Left ventricle myocardium superior (tissue), 1 donor: ENCODE results near the gene UBE2E3. TPM values are rescaled to one million over a fixed set of nuclear protein-coding genes. Genes with fewer than 3 reads are reported as not detected.

Experiments used
- ATAC-seq: fragments of 200-7000 bp; cut with Tn5 transposase; one replicate; pipeline ENCODE4 v1.9.1; 2020; ENCODE audit warnings: mild to moderate bottlenecking, moderate library complexity
- DNase-seq: peaks from one replicate; pipeline ENCODE4 v3.0.0-alpha.2; 2020
- intact Hi-C: fragments of 100-400 bp; cut with micrococcal nuclease; formaldehyde crosslinking; loops from one replicate; pipeline ENCODE4 v1.11.0; 2022
- total RNA-seq: library from RNA; stranded (reverse); fragmentation: NEBNext Ultra II Directional; extraction: Animal tissue kit (Norgen Biotek cat#: 25700); gene quantifications from one replicate; pipeline ENCODE4 v1.2.1, GENCODE V29; 2021
- donor health status: DM: no; HTN: yes; CAD: no; lungs with severe emphysema.

The UBE2E3 gene
- total RNA-seq, 1 donor from 2014 or later: 57.5 TPM

DNA sequence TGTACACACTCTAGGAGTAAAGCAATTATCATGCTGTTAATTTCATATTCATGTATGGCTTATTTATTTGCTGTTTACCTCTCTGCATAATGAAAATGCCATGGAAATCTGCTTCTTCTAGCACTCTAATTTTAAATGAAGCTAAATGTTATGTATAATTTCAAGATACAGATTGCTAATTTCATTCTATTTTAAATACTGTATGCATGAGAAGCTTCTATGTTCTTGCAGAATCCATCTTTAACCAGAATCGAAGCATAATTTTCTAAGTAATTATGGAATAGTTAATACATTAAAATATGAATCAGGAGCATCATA is 127.2 kb downstream of the UBE2E3 start:
- no peak for DNase-seq
- ATAC-seq: no peak
- intact Hi-C loops: loop anchor here (5.0 to 10.0 kb wide), 2 partner anchors 350 to 607 kb away; partner anchors contain the start of gene ITGA4

DNA sequence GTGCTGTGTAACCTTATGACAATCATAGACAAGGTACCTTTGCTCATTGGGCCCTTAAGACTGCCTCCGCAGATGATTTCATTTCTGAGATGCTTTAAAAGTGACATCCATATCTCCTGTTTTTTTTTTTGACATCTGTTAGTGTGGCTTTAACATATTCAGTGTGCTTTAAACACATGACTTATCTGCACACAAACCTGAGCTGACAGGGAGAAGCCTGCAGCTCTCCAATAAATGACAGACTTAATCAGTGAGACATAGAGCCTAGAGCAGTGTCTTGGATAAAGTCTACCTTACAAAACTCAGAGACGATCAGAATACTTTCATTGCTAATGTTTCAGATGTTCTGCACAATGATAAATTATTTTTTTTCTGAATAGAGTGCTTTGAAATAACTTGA is 130.7 kb downstream of the UBE2E3 start:
- no peak for ATAC-seq

DNA sequence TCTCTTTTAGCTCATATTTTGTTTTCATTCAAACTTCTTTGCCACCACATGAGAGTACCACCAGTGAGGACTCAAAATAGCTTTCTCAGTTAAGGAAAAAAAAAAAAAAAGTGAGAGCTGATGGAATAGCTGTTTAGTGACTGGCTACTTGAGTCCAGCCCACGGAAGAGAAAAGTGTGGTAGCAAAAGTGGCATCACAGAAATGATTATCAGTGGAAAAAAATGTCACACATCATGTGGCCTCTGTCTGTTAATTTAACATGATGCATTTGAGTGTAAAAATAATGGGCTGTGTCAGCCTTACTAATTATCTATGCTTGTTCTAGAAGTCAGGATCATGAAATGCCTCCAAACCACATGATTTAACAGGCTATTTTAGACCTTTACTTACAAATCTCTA is 132.5 kb downstream of the UBE2E3 start:
- DNase-seq (no peak), ATAC-seq (no peak)
- intact Hi-C loops: no loop called here

More for the DNA sequence above, 130.7 kb downstream of the UBE2E3 start:
- DNase-seq: no peak
- intact Hi-C loops: no loop called here
